Astrocyte of the cerebellum (primary cell): Measurements from ENCODE around the gene JAZF1.

Experiments
- DNase-seq: peaks from one replicate; pipeline ENCODE4 v3.0.0-alpha.2; 2011; ENCODE audit warnings: low read depth
- H3K4me3 ChIP-seq: 2 replicates; pipeline ENCODE4 v1.5.1; 2011; ENCODE audit warnings: mild to moderate bottlenecking, low read depth, low read length, moderate library complexity
- in situ Hi-C: cut with HindIII; loops from 2 replicates; pipeline ENCODE4 v1.10.0; 2017; ENCODE audit warnings: low sequenced_read_pairs
- TF ChIP-seq, protein P1 (sequence below): IDR thresholded peaks from 2 replicates; pipeline ENCODE4 v1.5.1; 2012; ENCODE audit warnings: low read length, low read depth, moderate library complexity, mild to moderate bottlenecking; ENCODE audit errors: missing control alignments

Gene JAZF1

DNA sequence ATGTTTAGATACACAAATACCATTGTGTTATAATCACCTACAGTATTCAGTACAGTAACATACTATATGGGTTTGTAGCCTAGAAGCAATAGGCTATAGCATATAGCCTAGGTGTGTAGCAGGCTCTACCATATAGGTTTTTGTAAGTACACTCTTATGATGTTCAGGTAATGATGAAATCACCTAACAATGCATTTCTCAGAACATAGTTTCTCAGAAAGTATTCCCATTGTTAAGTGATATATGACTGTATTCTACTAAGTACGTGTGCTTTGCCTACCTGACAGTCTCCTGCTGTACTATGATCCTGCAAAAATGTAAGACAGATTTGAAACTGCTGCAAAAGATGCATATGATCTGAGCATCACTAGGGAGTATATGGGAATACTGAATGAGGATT is 137.9 kb downstream of the JAZF1 start:
- H3K4me3 ChIP-seq, result no peak overlapping the region
- TF ChIP-seq, protein P1, sequence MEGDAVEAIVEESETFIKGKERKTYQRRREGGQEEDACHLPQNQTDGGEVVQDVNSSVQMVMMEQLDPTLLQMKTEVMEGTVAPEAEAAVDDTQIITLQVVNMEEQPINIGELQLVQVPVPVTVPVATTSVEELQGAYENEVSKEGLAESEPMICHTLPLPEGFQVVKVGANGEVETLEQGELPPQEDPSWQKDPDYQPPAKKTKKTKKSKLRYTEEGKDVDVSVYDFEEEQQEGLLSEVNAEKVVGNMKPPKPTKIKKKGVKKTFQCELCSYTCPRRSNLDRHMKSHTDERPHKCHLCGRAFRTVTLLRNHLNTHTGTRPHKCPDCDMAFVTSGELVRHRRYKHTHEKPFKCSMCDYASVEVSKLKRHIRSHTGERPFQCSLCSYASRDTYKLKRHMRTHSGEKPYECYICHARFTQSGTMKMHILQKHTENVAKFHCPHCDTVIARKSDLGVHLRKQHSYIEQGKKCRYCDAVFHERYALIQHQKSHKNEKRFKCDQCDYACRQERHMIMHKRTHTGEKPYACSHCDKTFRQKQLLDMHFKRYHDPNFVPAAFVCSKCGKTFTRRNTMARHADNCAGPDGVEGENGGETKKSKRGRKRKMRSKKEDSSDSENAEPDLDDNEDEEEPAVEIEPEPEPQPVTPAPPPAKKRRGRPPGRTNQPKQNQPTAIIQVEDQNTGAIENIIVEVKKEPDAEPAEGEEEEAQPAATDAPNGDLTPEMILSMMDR, result no peak
- DNase-seq, result no peak
- in situ Hi-C loops, result no loop called here

DNA sequence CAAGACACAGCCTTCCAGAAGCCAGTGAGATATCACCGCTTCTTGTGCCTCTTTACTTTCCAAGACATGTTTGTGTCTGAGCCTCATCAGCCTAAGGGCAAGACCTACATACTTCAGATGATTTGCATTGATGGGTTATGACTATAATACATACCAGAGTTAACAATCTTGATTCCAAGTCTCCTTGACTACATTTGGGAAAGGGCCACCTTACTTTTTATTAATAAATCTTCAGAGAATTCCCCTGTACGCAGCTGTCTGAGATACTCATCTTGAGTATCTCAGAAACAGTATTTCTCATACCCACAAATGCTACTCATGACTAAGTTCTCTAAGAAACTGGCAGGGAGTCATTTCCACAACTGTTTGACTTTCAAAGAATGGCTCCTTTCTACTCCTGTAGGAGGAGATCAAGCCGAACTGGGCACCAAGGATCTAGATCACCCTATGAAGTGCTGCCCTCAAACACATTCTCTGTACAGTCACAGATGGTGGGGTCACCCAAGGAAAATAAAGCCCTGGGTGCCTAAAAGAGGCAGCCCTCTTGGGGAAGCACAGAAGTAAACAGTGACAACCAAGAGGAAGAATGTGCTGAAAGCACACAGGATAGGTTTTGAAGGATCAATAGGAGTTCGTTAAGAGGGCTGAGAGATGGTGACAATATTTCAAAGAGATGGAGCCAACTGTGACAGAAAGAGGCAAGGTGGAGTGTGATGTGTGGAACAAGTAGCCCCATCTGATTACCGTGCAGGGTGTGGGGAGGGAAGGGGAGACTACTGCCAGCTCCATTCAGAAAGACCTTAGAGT is 138.9 kb downstream of the JAZF1 start:
- DNase-seq, result no peak
- H3K4me3 ChIP-seq, result no peak overlapping the region
- TF ChIP-seq, protein P1, result no peak
- in situ Hi-C loops, result no loop called here

DNA sequence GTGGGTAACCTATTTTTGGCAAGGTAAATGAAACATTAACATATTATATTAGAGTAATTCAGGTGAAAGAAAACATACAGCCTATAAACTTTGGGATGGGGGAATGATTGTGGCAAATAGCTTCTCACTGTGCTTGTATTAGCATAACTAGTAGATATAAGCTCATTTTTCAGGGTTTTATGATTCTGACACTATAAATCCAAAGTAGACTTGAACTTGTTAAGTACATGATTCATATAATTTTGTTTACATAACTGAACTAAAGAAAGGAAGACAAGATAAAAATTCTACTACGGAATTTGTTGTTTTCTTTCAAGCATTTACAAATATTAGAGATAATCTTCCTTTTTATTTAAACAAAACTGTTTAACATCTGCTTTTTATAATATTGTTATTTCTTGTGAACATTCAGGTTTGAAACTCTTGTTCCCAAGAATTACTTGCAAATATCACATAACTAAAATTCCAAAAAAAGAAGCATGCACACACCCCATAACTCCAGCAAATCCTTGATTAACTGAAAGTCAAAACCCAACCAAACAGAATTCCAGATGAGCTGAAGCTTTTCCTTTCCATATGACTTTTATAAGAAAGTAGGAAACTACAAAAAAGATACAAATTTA is 142.3 kb downstream of the JAZF1 start:
- H3K4me3 ChIP-seq, result no peak overlapping the region
- TF ChIP-seq, protein P1, result no peak
- in situ Hi-C loops, result no loop called here
- DNase-seq, result no peak

DNA sequence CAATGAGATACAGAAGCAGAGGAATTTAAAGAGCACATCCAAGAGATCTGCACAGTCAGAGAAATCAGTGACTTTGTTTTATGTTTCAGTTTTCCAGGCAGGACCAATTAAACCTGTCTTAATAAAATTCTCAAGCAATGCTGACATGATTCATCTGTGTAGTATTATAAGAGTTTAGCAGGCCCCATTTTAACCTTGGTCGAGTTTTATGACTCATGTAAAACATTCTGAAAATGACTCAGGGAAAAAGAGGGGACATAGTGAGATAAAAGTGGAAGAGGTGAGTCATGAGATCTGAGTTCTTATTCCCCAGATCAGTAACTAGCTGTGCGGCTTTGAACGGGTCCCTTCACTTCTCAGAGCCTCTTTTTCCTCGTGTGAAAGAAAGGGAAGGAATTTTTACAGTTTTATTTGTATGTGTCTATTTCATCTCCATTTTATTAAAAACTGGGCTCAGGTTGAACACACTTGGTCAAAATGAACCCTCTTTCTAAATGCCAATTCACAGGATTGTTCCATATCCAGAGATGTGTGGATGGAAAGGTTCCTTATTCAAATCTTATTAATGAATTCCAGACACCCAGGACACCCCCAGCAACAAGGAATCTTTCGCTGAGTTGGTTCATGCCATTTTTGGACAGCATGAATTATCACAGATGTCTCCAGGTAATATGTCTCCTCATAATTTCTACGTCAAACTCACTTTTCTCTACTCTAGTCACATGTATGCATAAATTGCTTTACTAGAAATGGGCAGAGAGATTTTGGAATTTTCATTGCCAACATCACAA is 143.2 kb downstream of the JAZF1 start:
- H3K4me3 ChIP-seq, result no peak overlapping the region
- TF ChIP-seq, protein P1, result no peak
- in situ Hi-C loops, result no loop called here
- DNase-seq, result peak; percentile 85

DNA sequence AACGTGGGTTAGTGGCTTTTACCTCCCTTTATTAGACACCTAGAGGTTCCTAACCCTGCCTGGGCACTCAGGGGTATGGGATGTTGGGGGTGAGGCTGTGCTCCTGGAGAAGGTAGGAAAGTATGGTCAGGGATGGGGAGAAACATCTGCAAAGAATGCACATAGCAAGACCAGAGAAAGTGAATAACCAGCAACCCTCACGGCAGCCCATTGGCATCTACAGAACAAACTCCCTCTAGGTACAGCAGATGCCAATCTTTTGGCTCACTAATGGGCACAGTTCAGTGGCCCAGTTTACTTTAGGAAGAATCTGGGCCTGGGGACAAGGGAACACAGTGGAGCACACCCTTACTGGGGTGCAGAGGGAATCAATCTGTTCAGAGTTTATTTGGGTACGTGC is 143.9 kb downstream of the JAZF1 start:
- DNase-seq, result no peak
- TF ChIP-seq, protein P1, result no peak
- in situ Hi-C loops, result no loop called here
- no peak overlapping the region for H3K4me3 ChIP-seq

DNA sequence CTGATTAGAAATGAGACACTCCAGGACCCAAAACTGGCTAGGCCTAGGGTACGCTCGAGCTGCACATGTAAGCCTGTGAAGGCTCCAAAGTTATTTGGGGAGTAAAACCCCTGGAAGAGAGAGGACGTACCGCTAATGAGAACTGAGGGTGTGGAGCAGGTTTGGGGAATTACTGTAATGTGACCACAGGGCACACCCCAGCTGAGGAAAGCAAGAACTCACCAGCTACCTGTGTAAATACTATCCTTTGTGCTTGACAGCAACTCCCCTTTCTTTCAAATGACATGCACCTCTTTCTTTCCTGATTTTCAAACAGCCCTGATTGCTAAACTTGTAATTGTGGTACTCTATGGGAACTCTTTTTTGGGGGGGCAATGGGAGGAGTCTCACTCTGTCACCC is 147.2 kb downstream of the JAZF1 start:
- no peak overlapping the region for H3K4me3 ChIP-seq
- TF ChIP-seq, protein P1, result no peak
- DNase-seq, result no peak
- in situ Hi-C loops, result no loop called here
